PC-3 (cell line): ENCODE data around the gene ABCG2. TPM values are rescaled to one million over a fixed set of nuclear protein-coding genes. Genes with fewer than 3 reads are reported as not detected.

Experiments used
- ATAC-seq: fragments of 200-7000 bp; cut with Tn5 transposase; 2 replicates; pipeline ENCODE4 v1.9.1; 2020; ENCODE audit warnings: mild to moderate bottlenecking, moderate library complexity
- BruUV-seq: library from RNA; stranded (reverse); fragments of 400-500 nt; replicated peaks from 2 replicates; lab custom pipeline; 2021; lab: Mats Ljungman, UMichigan
- CTCF ChIA-PET: fragments of 300-600 bp; sonication (Branson Sonifier 250); formaldehyde crosslinking; loops from one replicate; lab custom pipeline; 2022; ENCODE audit warnings: antibody characterized with exemption; lab: Charles Lee
- POLR2A ChIA-PET: fragments of 300-600 bp; sonication (Branson Sonifier 250); formaldehyde crosslinking; loops from one replicate; lab custom pipeline; 2022; ENCODE audit warnings: antibody characterized with exemption; ENCODE audit not compliant: unreplicated experiment; lab: Charles Lee
- DNase-seq: peaks from one replicate; pipeline ENCODE4 v3.0.0-alpha.2; 2015
- H2AFZ ChIP-seq: fragments of 300-600 bp; sonication (generic); 2 replicates; pipeline ENCODE4 v1.6.0; 2016; ENCODE audit warnings: antibody characterized with exemption, low read length
- H3F3A ChIP-seq: fragments of 300-600 bp; sonication (generic); one replicate; pipeline ENCODE4 v1.6.0; 2017; ENCODE audit warnings: antibody characterized with exemption, low read length, control low read depth, mild to moderate bottlenecking; ENCODE audit not compliant: unreplicated experiment
- H3K27ac ChIP-seq: fragments of 300-600 bp; sonication (generic); 2 replicates; pipeline ENCODE4 v1.5.1; 2016; ENCODE audit warnings: mild to moderate bottlenecking, low read length
- H3K27me3 ChIP-seq: fragments of 300-600 bp; sonication (generic); 2 replicates; pipeline ENCODE4 v1.6.1; 2016; ENCODE audit warnings: low read length, mixed read lengths
- H3K36me3 ChIP-seq: fragments of 300-600 bp; sonication (generic); 2 replicates; pipeline ENCODE4 v1.6.1; 2016; ENCODE audit warnings: low read depth, mixed run types, low read length, mixed read lengths
- H3K4me1 ChIP-seq: fragments of 300-600 bp; sonication (generic); 2 replicates; pipeline ENCODE4 v1.5.1; 2016; ENCODE audit warnings: low read length; ENCODE audit not compliant: insufficient read depth
- H3K4me2 ChIP-seq: fragments of 300-600 bp; sonication (generic); 2 replicates; pipeline ENCODE4 v1.6.0; 2016; ENCODE audit warnings: low read length
- H3K4me3 ChIP-seq: fragments of 300-600 bp; sonication (generic); 2 replicates; pipeline ENCODE4 v1.5.1; 2016; ENCODE audit warnings: mild to moderate bottlenecking, low read length, mixed read lengths
- H3K79me2 ChIP-seq: fragments of 300-600 bp; sonication (generic); 2 replicates; pipeline ENCODE4 v1.6.1; 2017; ENCODE audit warnings: low read length, mixed read lengths
- H3K9ac ChIP-seq: fragments of 300-600 bp; sonication (generic); 2 replicates; pipeline ENCODE4 v1.6.0; 2016; ENCODE audit warnings: mild to moderate bottlenecking, low read length
- H3K9me2 ChIP-seq: fragments of 300-600 bp; sonication (generic); replicated peaks from 2 replicates; pipeline ENCODE4 v1.6.1; 2016; ENCODE audit warnings: mixed run types, low read length, mixed read lengths
- H3K9me3 ChIP-seq: fragments of 300-600 bp; sonication (generic); 2 replicates; pipeline ENCODE4 v1.6.1; 2016; ENCODE audit warnings: low read length, mixed read lengths
- H4K20me1 ChIP-seq: fragments of 300-600 bp; sonication (generic); 2 replicates; pipeline ENCODE4 v1.6.1; 2016; ENCODE audit warnings: low read length, mixed read lengths
- EZH2 ChIP-seq: fragments of 300-600 bp; sonication (generic); IDR thresholded peaks from one replicate; pipeline ENCODE4 v1.6.1; 2017; ENCODE audit warnings: antibody characterized with exemption, mild to moderate bottlenecking, low read length; ENCODE audit not compliant: unreplicated experiment
- EZH2phosphoT487 ChIP-seq: fragments of 300-600 bp; sonication (generic); IDR thresholded peaks from 2 replicates; pipeline ENCODE4 v1.6.1; 2018; ENCODE audit warnings: mild to moderate bottlenecking, antibody characterized with exemption, low read length, borderline replicate concordance
- intact Hi-C: fragments of 100-400 bp; cut with micrococcal nuclease; formaldehyde crosslinking; loops from 2 replicates; pipeline ENCODE4 v1.9.0; 2023
- total RNA-seq: library from RNA; depleted of rRNA; stranded (reverse); fragments of >200 nt; gene quantifications from 2 replicates; pipeline ENCODE4 v1.2.3, GENCODE V29; 2014
- TF ChIP-seq, protein P1 (sequence below): fragments of 300-600 bp; sonication (generic); conservative IDR thresholded peaks from 2 replicates; pipeline ENCODE4 v1.5.1; 2017; ENCODE audit warnings: antibody characterized with exemption, low read depth, mild to moderate bottlenecking, low read length

Gene ABCG2
- total RNA-seq, 1 experiment from 2014 or later = not detected

DNA sequence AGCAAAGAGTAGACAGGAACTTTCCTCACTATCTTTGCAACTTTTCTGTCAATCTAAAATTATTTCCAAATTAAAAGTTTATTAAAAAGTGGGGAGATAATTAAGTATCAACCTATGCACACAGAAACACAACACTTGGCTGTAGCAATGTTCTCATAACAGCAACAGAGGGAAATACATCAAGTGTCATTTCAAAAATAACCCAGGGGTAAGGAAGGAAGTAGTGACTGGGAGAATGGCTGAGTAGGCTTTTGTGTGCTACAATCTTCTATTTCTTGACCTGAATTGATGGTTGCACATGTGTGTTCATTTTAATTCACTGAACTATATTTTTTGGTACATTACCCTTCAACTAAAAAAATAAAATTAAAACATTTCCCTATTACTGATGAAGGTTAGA lies 67.5 kb downstream of the ABCG2 start:
- no peak overlapping the region for H2AFZ ChIP-seq
- no peaks in the 10 kb centered on the region for H3K79me2 ChIP-seq
- H3F3A ChIP-seq = no peaks in the 10 kb centered on the region
- no peaks in the 10 kb centered on the region for H4K20me1 ChIP-seq
- POLR2A ChIA-PET = no interaction called here
- intact Hi-C loops = no loop called here
- H3K4me3 ChIP-seq = no peak overlapping the region
- TF ChIP-seq, protein P1, sequence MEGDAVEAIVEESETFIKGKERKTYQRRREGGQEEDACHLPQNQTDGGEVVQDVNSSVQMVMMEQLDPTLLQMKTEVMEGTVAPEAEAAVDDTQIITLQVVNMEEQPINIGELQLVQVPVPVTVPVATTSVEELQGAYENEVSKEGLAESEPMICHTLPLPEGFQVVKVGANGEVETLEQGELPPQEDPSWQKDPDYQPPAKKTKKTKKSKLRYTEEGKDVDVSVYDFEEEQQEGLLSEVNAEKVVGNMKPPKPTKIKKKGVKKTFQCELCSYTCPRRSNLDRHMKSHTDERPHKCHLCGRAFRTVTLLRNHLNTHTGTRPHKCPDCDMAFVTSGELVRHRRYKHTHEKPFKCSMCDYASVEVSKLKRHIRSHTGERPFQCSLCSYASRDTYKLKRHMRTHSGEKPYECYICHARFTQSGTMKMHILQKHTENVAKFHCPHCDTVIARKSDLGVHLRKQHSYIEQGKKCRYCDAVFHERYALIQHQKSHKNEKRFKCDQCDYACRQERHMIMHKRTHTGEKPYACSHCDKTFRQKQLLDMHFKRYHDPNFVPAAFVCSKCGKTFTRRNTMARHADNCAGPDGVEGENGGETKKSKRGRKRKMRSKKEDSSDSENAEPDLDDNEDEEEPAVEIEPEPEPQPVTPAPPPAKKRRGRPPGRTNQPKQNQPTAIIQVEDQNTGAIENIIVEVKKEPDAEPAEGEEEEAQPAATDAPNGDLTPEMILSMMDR = no peak
- TF ChIP-seq EZH2phosphoT487 (no peak), EZH2 (no peak)
- H3K9me2 ChIP-seq = no peaks in the 10 kb centered on the region
- no TSS peak for BruUV-seq
- H3K9me3 ChIP-seq = no peaks in the 10 kb centered on the region
- H3K27me3 ChIP-seq = no peaks in the 10 kb centered on the region
- no peak overlapping the region for H3K9ac ChIP-seq
- CTCF ChIA-PET = no interaction called here
- DNase-seq (no peak), ATAC-seq (no peak)
- H3K27ac ChIP-seq = no peak overlapping the region
- H3K4me1 ChIP-seq = no peaks in the 10 kb centered on the region
- H3K36me3 ChIP-seq = no peaks in the 10 kb centered on the region
- no peak overlapping the region for H3K4me2 ChIP-seq

DNA sequence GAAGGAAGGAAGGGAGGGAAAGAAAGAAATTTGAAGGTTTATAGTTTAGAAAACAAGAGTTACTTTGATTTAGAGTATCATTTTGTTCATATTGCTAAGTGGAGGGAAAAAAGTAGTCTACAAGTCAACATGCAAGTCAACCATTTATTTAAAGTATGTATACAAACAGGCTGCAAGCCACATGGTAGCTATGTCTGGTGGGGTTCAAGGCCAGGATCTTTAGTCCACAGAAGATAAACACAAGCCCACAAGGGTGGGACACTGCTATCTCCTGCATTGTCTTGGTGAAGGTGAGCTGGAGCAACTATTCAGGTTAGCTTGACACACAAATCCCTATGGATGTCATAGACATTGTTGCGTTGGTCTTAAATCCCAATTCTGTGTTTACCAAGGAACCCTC lies 71.4 kb downstream of the ABCG2 start:
- H3K9me3 ChIP-seq = no peaks in the 10 kb centered on the region
- intact Hi-C loops = no loop called here
- no peaks in the 10 kb centered on the region for H3F3A ChIP-seq
- no peak overlapping the region for H3K9ac ChIP-seq
- no peak overlapping the region for H2AFZ ChIP-seq
- H3K9me2 ChIP-seq = no peaks in the 10 kb centered on the region
- ChIA-PET CTCF (no interaction called here), POLR2A (no interaction called here)
- no peak for DNase-seq
- ATAC-seq = no peak
- no peaks in the 10 kb centered on the region for H3K36me3 ChIP-seq
- H3K27ac ChIP-seq = no peak overlapping the region
- BruUV-seq = no TSS peak
- H3K4me3 ChIP-seq = no peak overlapping the region
- no peaks in the 10 kb centered on the region for H3K27me3 ChIP-seq
- H3K4me2 ChIP-seq = no peak overlapping the region
- no peaks in the 10 kb centered on the region for H3K79me2 ChIP-seq
- no peaks in the 10 kb centered on the region for H4K20me1 ChIP-seq
- H3K4me1 ChIP-seq = no peaks in the 10 kb centered on the region
- TF ChIP-seq EZH2 (no peak), EZH2phosphoT487 (no peak)
- TF ChIP-seq, protein P1 = no peak

DNA sequence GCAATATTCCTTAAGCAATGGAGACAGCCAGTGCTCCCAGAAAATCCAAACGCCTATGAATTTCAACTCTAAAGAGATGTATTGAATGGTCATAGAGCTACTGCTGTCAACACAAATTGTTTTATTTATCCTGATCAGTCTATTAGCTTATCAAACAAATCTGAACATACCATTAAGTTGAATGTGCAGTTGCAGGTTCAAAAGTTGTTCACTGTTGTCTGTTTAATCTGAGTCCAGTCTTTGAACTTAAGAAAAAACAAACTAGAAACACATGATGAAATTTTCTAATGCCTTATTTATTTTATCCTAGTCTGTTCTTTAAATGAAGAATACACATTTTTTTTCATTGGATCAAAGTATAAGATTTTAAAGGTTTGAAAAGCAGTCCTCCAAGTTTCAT lies 77.8 kb downstream of the ABCG2 start:
- Histone ChIP-seq H3K79me2 (no peaks in the 10 kb centered on the region), H3K36me3 (no peaks in the 10 kb centered on the region), H3F3A (no peaks in the 10 kb centered on the region), H3K4me3 (no peak overlapping the region), H2AFZ (no peak overlapping the region), H3K9me3 (no peaks in the 10 kb centered on the region), H3K4me2 (no peak overlapping the region), H3K9me2 (no peaks in the 10 kb centered on the region), H3K4me1 (no peaks in the 10 kb centered on the region), H4K20me1 (no peaks in the 10 kb centered on the region), H3K27me3 (no peaks in the 10 kb centered on the region), H3K9ac (no peak overlapping the region), H3K27ac (no peak overlapping the region)
- intact Hi-C loops = no loop called here
- BruUV-seq = no TSS peak
- no peak for ATAC-seq
- no peak for DNase-seq
- TF ChIP-seq, protein P1 = no peak
- TF ChIP-seq EZH2phosphoT487 (no peak), EZH2 (no peak)
- POLR2A ChIA-PET = no interaction called here
- CTCF ChIA-PET = no interaction called here
